Caco-2 (cell line): ENCODE measurements around the gene SLC30A3. TPM values are rescaled to one million over a fixed set of nuclear protein-coding genes. Genes with fewer than 3 reads are reported as not detected.

Source experiments
- BruUV-seq: library from RNA; stranded (reverse); fragments of 400-500 nt; replicated peaks from 2 replicates; lab custom pipeline; 2021; lab: Mats Ljungman, UMichigan
- CTCF ChIA-PET: fragments of 300-600 bp; sonication (Branson Sonifier 250); formaldehyde crosslinking; loops from one replicate; lab custom pipeline; 2022; ENCODE audit warnings: antibody characterized with exemption; lab: Charles Lee
- POLR2A ChIA-PET: fragments of 300-600 bp; sonication (Branson Sonifier 250); formaldehyde crosslinking; loops from one replicate; lab custom pipeline; 2022; ENCODE audit warnings: antibody characterized with exemption; lab: Charles Lee
- DNase-seq, 2 experiments: peaks; one replicate each; pipeline versions ENCODE4 v3.0.0 to v3.0.0-alpha.2; 2020 to 2022
- H3K27me3 ChIP-seq: replicated peaks from 2 replicates; pipeline ENCODE4 v1.6.0; 2011; ENCODE audit warnings: low read length; ENCODE audit not compliant: control insufficient read depth, insufficient read depth
- H3K36me3 ChIP-seq: 2 replicates; pipeline ENCODE4 v1.5.1; 2011; ENCODE audit warnings: low read length; ENCODE audit not compliant: control insufficient read depth, insufficient read depth
- H3K4me1 ChIP-seq: fragments of 250-450 bp; sonication (Bioruptor Pico); 2 replicates; pipeline ENCODE4 v1.5.1; 2020; ENCODE audit warnings: mild to moderate bottlenecking
- H3K4me3 ChIP-seq: 2 replicates; pipeline ENCODE4 v1.5.1; 2011; ENCODE audit warnings: low read depth, mild to moderate bottlenecking, control low read depth, low read length
- H3K9me3 ChIP-seq: fragments of 250-450 bp; sonication (Bioruptor Pico); 2 replicates; pipeline ENCODE4 v1.5.1; 2020; ENCODE audit warnings: mild to moderate bottlenecking, moderate library complexity
- H3K27ac Mint-ChIP-seq: one replicate; pipeline ENCODE4 v1.8.0; 2022; ENCODE audit warnings: mixed read lengths; ENCODE audit not compliant: unreplicated experiment
- H3K27me3 Mint-ChIP-seq: one replicate; pipeline ENCODE4 v1.8.0; 2022; ENCODE audit warnings: mixed read lengths; ENCODE audit not compliant: insufficient read depth, unreplicated experiment
- H3K36me3 Mint-ChIP-seq: one replicate; pipeline ENCODE4 v1.8.0; 2022; ENCODE audit warnings: mild to moderate bottlenecking, mixed read lengths; ENCODE audit not compliant: insufficient read depth, unreplicated experiment
- H3K4me1 Mint-ChIP-seq: one replicate; pipeline ENCODE4 v1.8.0; 2022; ENCODE audit warnings: low read depth, mixed read lengths; ENCODE audit not compliant: unreplicated experiment
- H3K4me3 Mint-ChIP-seq: one replicate; pipeline ENCODE4 v1.8.0; 2022; ENCODE audit warnings: mild to moderate bottlenecking, moderate library complexity, mixed read lengths; ENCODE audit not compliant: unreplicated experiment
- H3K9me3 Mint-ChIP-seq: one replicate; pipeline ENCODE4 v1.8.0; 2022; ENCODE audit warnings: mixed read lengths; ENCODE audit not compliant: unreplicated experiment
- intact Hi-C: fragments of 100-400 bp; cut with micrococcal nuclease; formaldehyde crosslinking; loops from one replicate; pipeline ENCODE4 v1.10.0; 2022; ENCODE audit not compliant: unreplicated experiment
- total RNA-seq: library from RNA; stranded (reverse); gene quantifications from 2 replicates; pipeline ENCODE4 v1.2.3, GENCODE V29; 2022
- TF ChIP-seq, protein P1 (sequence below), 2 experiments: fragments of 200-600 bp in 1 of 2; IDR thresholded peaks; 1 replicate in 1 of 2; 2 replicates in 1 of 2; pipeline versions ENCODE4 v1.5.1 to v1.8.0; 2011 to 2022; ENCODE audit warnings: antibody characterized with exemption in 1 of 2, control low read depth in 1 of 2, inconsistent platforms in 1 of 2, low read depth in 1 of 2, low read length in 1 of 2, mild to moderate bottlenecking in 1 of 2, moderate library complexity in 1 of 2; ENCODE audit not compliant: insufficient read depth in 1 of 2, severe bottlenecking in 1 of 2, unreplicated experiment in 1 of 2

The SLC30A3 gene
- total RNA-seq, 1 experiment from 2014 or later = 4.3 TPM

DNA sequence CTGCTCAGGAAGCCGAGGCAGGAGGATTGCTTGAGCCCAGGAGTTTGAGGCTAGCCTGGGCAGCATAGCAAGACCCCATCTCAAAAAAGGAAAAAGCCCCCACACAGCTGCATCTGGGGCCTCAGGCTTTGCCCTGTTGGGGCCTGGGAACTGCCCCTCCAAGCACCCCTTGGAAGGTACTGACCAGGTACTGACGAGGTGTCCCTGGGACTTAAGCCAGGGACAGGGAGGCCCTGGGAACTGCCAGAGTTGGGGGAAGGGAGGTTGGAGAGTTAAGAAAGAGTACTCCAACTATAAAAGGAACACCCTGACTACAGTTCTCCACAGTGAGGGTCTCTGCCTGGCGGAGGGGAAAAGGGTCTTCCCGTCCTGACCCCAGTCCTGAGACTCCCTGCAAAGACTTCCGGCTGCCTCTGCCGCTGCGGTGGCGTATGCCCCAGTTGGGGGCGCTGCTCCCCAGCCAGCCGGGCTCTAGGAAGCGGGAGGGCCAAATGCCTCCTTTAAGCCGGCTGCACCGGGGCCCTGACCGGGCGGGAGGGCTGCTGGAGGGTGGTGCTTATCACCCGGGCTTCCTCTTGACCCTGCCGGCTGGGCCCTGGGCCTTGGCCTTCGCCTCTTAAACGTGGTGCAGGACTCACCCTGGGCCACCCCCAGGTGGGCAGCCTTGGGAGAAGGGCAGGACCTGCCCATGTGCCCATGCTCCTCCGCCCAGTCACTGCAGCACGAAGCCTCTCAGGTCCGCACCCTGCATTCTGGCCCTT, 12.8 kb downstream of the SLC30A3 start:
- TF ChIP-seq, protein P1, sequence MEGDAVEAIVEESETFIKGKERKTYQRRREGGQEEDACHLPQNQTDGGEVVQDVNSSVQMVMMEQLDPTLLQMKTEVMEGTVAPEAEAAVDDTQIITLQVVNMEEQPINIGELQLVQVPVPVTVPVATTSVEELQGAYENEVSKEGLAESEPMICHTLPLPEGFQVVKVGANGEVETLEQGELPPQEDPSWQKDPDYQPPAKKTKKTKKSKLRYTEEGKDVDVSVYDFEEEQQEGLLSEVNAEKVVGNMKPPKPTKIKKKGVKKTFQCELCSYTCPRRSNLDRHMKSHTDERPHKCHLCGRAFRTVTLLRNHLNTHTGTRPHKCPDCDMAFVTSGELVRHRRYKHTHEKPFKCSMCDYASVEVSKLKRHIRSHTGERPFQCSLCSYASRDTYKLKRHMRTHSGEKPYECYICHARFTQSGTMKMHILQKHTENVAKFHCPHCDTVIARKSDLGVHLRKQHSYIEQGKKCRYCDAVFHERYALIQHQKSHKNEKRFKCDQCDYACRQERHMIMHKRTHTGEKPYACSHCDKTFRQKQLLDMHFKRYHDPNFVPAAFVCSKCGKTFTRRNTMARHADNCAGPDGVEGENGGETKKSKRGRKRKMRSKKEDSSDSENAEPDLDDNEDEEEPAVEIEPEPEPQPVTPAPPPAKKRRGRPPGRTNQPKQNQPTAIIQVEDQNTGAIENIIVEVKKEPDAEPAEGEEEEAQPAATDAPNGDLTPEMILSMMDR (IDR thresholded peaks at IDR 0.05; ENCODE audit: insufficient read depth in 1 of 2, low read depth in 1 of 2, low read length in 1 of 2, severe bottlenecking in 1 of 2, unreplicated experiment in 1 of 2) = peak; percentile 47 to 78
- no TSS peak for BruUV-seq
- Histone ChIP-seq H3K4me3 (no peak overlapping the region), H3K36me3 (no peaks in the 10 kb centered on the region), H3K4me1 (no peaks in the 10 kb centered on the region), H3K27me3 (no peaks in the 10 kb centered on the region), H3K9me3 (no peaks in the 10 kb centered on the region)
- intact Hi-C loops = loop anchor here (1.0 kb wide), 2 partner anchors 30 to 53 kb away; no protein-coding TSS in a partner anchor
- Mint-ChIP-seq H3K9me3 (no peaks in the 10 kb centered on the region), H3K27ac (no peak overlapping the region), H3K27me3 (no peaks in the 10 kb centered on the region), H3K4me1 (no peaks in the 10 kb centered on the region), H3K4me3 (no peak overlapping the region), H3K36me3 (peaks cover 15% of the 10 kb centered on the region)
- POLR2A ChIA-PET = no interaction called here
- peak in 1 of 2 experiments; percentile 73 for DNase-seq
- CTCF ChIA-PET = interaction anchor here (1.1 to 2.1 kb wide), 2 partner anchors 30 kb away, joined by 6 to 8 read pairs; no protein-coding TSS in a partner anchor

DNA sequence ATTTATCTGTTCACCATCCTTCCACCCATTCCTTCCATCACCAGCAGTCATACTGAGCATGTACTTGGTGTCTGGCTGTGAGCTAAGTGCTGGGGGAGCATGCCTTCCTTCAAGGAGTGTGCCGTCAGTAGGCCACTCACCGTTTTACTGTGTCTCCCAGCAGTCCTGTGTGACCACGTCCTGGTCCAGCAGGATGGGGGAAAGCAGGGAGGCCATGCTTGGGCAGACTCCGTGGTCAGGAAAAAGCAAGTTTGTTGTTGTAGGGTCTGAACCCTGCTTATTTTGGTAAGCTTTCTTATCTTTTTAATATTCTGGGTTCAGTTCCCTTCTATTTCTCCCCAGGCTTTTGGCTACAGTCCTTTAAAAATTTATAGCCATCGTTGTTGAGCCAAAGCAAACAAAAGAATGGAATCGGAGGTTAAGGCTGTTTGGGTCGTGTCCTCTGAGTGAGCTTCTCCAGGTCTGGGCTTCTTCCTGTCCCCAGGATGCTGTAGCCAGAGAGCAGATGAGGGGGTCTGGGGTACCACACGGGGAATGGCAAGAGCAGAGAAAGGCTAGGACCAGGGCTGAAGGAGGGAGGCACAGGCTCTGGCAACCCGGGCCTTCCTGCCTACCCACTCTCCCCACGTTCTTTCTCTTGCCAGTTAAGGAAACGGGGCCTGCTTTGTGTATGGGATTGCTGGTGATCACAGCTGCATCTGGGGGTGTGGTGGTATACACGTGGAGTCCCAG, 13.5 kb downstream of the SLC30A3 start:
- CTCF ChIA-PET = interaction anchor here (0.6 to 2.1 kb wide), 4 partner anchors 13 to 71 kb away, joined by 3 to 8 read pairs (median 4); partner anchors contain the start of gene SLC30A3
- BruUV-seq = no TSS peak
- no peak overlapping the region for H3K4me3 ChIP-seq
- H3K9me3 ChIP-seq = no peaks in the 10 kb centered on the region
- no peak for DNase-seq
- no peaks in the 10 kb centered on the region for H3K9me3 Mint-ChIP-seq
- H3K4me3 Mint-ChIP-seq = no peak overlapping the region
- no peaks in the 10 kb centered on the region for H3K27me3 Mint-ChIP-seq
- no peak overlapping the region for H3K27ac Mint-ChIP-seq
- peaks cover 15% of the 10 kb centered on the region for H3K36me3 Mint-ChIP-seq
- no peaks in the 10 kb centered on the region for H3K36me3 ChIP-seq
- no peaks in the 10 kb centered on the region for H3K27me3 ChIP-seq
- H3K4me1 ChIP-seq = no peaks in the 10 kb centered on the region
- TF ChIP-seq, protein P1 (IDR thresholded peaks at IDR 0.05; ENCODE audit: insufficient read depth in 1 of 2, low read depth in 1 of 2, low read length in 1 of 2, severe bottlenecking in 1 of 2, unreplicated experiment in 1 of 2) = no peak
- POLR2A ChIA-PET = no interaction called here
- H3K4me1 Mint-ChIP-seq = no peaks in the 10 kb centered on the region
- intact Hi-C loops = no loop called here

DNA sequence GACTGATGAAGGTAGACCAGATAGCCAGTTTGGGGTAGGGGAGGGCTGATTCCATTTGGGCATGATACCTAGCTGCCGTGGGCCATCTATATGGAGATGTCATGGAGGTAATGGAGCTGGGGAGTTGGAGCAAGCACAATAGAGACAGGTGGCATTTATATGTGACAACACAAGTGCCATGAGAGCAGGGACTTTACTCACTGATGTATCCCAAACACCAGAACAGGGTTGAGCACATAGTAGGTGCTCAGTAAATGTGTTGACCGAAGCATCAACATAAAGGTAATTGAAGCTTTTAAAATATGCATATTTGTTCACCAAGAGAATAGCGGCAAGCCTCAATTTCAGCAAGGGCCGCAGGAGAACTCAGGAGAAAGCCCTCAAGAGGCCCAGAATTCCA, 15.0 kb downstream of the SLC30A3 start:
- TF ChIP-seq, protein P1 (IDR thresholded peaks at IDR 0.05; ENCODE audit: insufficient read depth in 1 of 2, low read depth in 1 of 2, low read length in 1 of 2, severe bottlenecking in 1 of 2, unreplicated experiment in 1 of 2) = no peak
- no peak for DNase-seq
- Mint-ChIP-seq H3K27ac (no peak overlapping the region), H3K4me3 (no peak overlapping the region), H3K36me3 (peaks cover 25% of the 10 kb centered on the region), H3K4me1 (no peaks in the 10 kb centered on the region), H3K9me3 (no peaks in the 10 kb centered on the region), H3K27me3 (no peaks in the 10 kb centered on the region)
- Histone ChIP-seq H3K4me3 (no peak overlapping the region), H3K27me3 (no peaks in the 10 kb centered on the region), H3K9me3 (no peaks in the 10 kb centered on the region), H3K36me3 (no peaks in the 10 kb centered on the region), H3K4me1 (no peaks in the 10 kb centered on the region)
- intact Hi-C loops = no loop called here
- no TSS peak for BruUV-seq
- POLR2A ChIA-PET = no interaction called here
- CTCF ChIA-PET = interaction anchor here (1.7 to 2.1 kb wide), 2 partner anchors 15 to 32 kb away, joined by 4 to 8 read pairs; partner anchors contain the start of gene SLC30A3
